OCI-LY1 (cell line): Measurements from ENCODE around the gene GNPTG.

Experiments
- H2AFZ ChIP-seq: fragments of 200-600 bp; sonication (generic), shearing (Covaris generic); 2 replicates; pipeline ENCODE4 v1.6.0; 2014; ENCODE audit warnings: antibody characterized with exemption, mild to moderate bottlenecking, low read length
- H3F3A ChIP-seq: fragments of 200-600 bp; sonication (generic), shearing (Covaris generic); 2 replicates; pipeline ENCODE4 v1.6.0; 2014; ENCODE audit warnings: mild to moderate bottlenecking, antibody characterized with exemption, low read length, moderate library complexity; ENCODE audit not compliant: insufficient read depth
- H3K27ac ChIP-seq: fragments of 200-600 bp; sonication (generic); 2 replicates; pipeline ENCODE4 v1.5.1; 2014; ENCODE audit warnings: low read length, mixed run types, mild to moderate bottlenecking, low read depth; ENCODE audit not compliant: poor library complexity, severe bottlenecking
- H3K27me3 ChIP-seq: fragments of 200-600 bp; sonication (generic); 2 replicates; pipeline ENCODE4 v1.6.0; 2014; ENCODE audit warnings: antibody characterized with exemption, mild to moderate bottlenecking, low read length, moderate library complexity; ENCODE audit not compliant: insufficient read depth
- H3K36me3 ChIP-seq: fragments of 200-600 bp; sonication (generic); 2 replicates; pipeline ENCODE4 v1.6.1; 2014; ENCODE audit warnings: mild to moderate bottlenecking, antibody characterized with exemption, low read length, moderate library complexity, mixed read lengths; ENCODE audit not compliant: insufficient read depth
- H3K4me1 ChIP-seq: fragments of 200-600 bp; sonication (generic); 2 replicates; pipeline ENCODE4 v1.5.1; 2014; ENCODE audit warnings: mild to moderate bottlenecking, low read length, moderate library complexity; ENCODE audit not compliant: insufficient read depth, severe bottlenecking
- H3K4me2 ChIP-seq: fragments of 200-600 bp; sonication (generic), shearing (Covaris generic); 2 replicates; pipeline ENCODE4 v1.6.1; 2014; ENCODE audit warnings: low read length
- H3K4me3 ChIP-seq: fragments of 200-600 bp; sonication (generic); 2 replicates; pipeline ENCODE4 v1.5.1; 2014; ENCODE audit warnings: low read length, low read depth, mild to moderate bottlenecking, mixed read lengths; ENCODE audit not compliant: poor library complexity, severe bottlenecking
- H3K79me2 ChIP-seq: fragments of 200-600 bp; shearing (Covaris generic); 2 replicates; pipeline ENCODE4 v1.6.1; 2016; ENCODE audit warnings: mixed run types, low read length, mixed read lengths; ENCODE audit not compliant: insufficient read depth
- H3K9ac ChIP-seq: fragments of 200-600 bp; sonication (generic), shearing (Covaris generic); 2 replicates; pipeline ENCODE4 v1.6.1; 2014; ENCODE audit warnings: mild to moderate bottlenecking, low read length, mixed read lengths
- H3K9me2 ChIP-seq: fragments of 200-600 bp; sonication (generic), shearing (Covaris generic); 2 replicates; pipeline ENCODE4 v1.6.1; 2014; ENCODE audit warnings: low read depth, mild to moderate bottlenecking, low read length, mixed read lengths
- H3K9me3 ChIP-seq: fragments of 200-600 bp; shearing (Covaris generic); 2 replicates; pipeline ENCODE4 v1.6.1; 2014; ENCODE audit warnings: low read length, mixed read lengths
- H4K20me1 ChIP-seq: fragments of 200-600 bp; sonication (generic), shearing (Covaris generic); 2 replicates; pipeline ENCODE4 v1.6.0; 2016; ENCODE audit warnings: mild to moderate bottlenecking, low read length; ENCODE audit not compliant: insufficient read depth
- CTCF ChIP-seq: fragments of 200-600 bp; sonication (generic), shearing (Covaris generic); IDR thresholded peaks from 2 replicates; pipeline ENCODE4 v1.5.1; 2017; ENCODE audit warnings: mild to moderate bottlenecking, antibody characterized with exemption, low read length, moderate library complexity, mixed read lengths
- EZH2 ChIP-seq: fragments of 200-600 bp; sonication (generic), shearing (Covaris generic); IDR thresholded peaks from 2 replicates; pipeline ENCODE4 v1.8.0; 2017; ENCODE audit warnings: borderline replicate concordance, mixed run types, mild to moderate bottlenecking, antibody characterized with exemption, low read length, moderate library complexity, mixed read lengths

The GNPTG gene

GRCh38 chr16:1397779-1398178 is 46.0 kb downstream of the GNPTG start:
- no peak for TF ChIP-seq CTCF
- TF ChIP-seq EZH2, result no peak
- Histone ChIP-seq H3K79me2 (no peaks in the 10 kb centered on the region), H3K27ac (no peak overlapping the region), H3K4me1 (no peaks in the 10 kb centered on the region), H3K27me3 (no peaks in the 10 kb centered on the region), H3K9me2 (no peaks in the 10 kb centered on the region), H3K36me3 (peaks cover 41% of the 10 kb centered on the region), H2AFZ (no peak overlapping the region), H4K20me1 (no peaks in the 10 kb centered on the region), H3K9me3 (no peaks in the 10 kb centered on the region), H3K4me2 (no peak overlapping the region), H3K4me3 (no peak overlapping the region), H3F3A (no peaks in the 10 kb centered on the region), H3K9ac (no peak overlapping the region)

- Histone ChIP-seq H3K9me3 (no peaks in the 10 kb centered on the region), H4K20me1 (no peaks in the 10 kb centered on the region), H3K9me2 (no peaks in the 10 kb centered on the region), H3K9ac (no peak overlapping the region), H3F3A (no peaks in the 10 kb centered on the region), H3K4me3 (no peak overlapping the region), H3K4me1 (no peaks in the 10 kb centered on the region), H3K27me3 (no peaks in the 10 kb centered on the region), H3K4me2 (no peak overlapping the region), H3K27ac (no peak overlapping the region), H2AFZ (no peak overlapping the region), H3K36me3 (peaks cover 40% of the 10 kb centered on the region), H3K79me2 (no peaks in the 10 kb centered on the region)
- no peak for TF ChIP-seq EZH2
- no peak for TF ChIP-seq CTCF
Observed at GRCh38 chr16:1398351-1398750, 46.6 kb downstream of the GNPTG start.

GRCh38 chr16:1398826-1399581 is 47.3 kb downstream of the GNPTG start:
- Histone ChIP-seq H3K4me1 (no peaks in the 10 kb centered on the region), H3F3A (no peaks in the 10 kb centered on the region), H4K20me1 (no peaks in the 10 kb centered on the region), H3K79me2 (no peaks in the 10 kb centered on the region), H3K9me2 (no peaks in the 10 kb centered on the region), H3K27me3 (no peaks in the 10 kb centered on the region), H3K27ac (no peak overlapping the region), H3K4me3 (no peak overlapping the region), H3K9me3 (no peaks in the 10 kb centered on the region), H2AFZ (no peak overlapping the region), H3K4me2 (no peak overlapping the region), H3K9ac (no peak overlapping the region), H3K36me3 (peaks cover 35% of the 10 kb centered on the region)
- no peak for TF ChIP-seq CTCF
- no peak for TF ChIP-seq EZH2
